ENCODE measurements around the gene DSCAML1.

DNA sequence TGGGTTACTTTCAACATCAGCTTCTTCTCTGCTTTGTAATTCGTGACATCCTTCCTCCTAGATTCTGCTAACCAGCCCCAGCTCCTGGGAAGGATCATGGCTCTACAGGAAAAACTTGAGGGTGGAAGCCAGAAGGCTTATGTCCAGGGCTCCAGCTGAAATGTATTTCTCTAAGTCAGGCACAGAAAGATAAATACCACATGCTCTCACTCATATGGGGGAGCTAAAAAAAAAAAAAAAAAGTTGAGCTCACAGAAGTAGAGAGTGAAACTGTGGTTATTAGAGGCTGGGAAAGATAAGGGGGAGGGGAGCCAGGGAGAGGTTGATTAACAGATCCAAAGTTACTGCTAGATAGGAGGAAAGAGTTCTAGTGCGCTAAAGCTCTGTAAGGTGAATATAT, 74.9 kb downstream of the DSCAML1 start:
- TF ChIP-seq, protein P1, sequence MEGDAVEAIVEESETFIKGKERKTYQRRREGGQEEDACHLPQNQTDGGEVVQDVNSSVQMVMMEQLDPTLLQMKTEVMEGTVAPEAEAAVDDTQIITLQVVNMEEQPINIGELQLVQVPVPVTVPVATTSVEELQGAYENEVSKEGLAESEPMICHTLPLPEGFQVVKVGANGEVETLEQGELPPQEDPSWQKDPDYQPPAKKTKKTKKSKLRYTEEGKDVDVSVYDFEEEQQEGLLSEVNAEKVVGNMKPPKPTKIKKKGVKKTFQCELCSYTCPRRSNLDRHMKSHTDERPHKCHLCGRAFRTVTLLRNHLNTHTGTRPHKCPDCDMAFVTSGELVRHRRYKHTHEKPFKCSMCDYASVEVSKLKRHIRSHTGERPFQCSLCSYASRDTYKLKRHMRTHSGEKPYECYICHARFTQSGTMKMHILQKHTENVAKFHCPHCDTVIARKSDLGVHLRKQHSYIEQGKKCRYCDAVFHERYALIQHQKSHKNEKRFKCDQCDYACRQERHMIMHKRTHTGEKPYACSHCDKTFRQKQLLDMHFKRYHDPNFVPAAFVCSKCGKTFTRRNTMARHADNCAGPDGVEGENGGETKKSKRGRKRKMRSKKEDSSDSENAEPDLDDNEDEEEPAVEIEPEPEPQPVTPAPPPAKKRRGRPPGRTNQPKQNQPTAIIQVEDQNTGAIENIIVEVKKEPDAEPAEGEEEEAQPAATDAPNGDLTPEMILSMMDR (IDR thresholded peaks at IDR 0.05 in 2 of 3, conservative IDR thresholded peaks at IDR 0.05 in 1 of 3; ENCODE audit: insufficient read depth in 2 of 3, low read depth in 1 of 3, low read length in 3 of 3) = no peak
- TF ChIP-seq FOSL1 (tag; conservative IDR thresholded peaks at IDR 0.05) = no peak
- TF ChIP-seq RAD51 (IDR thresholded peaks at IDR 0.05; ENCODE audit: borderline replicate concordance, low read depth) = no peak
- TF ChIP-seq SMC3 (conservative IDR thresholded peaks at IDR 0.05; ENCODE audit: insufficient read depth, low read depth, low read length) = no peak
- TF ChIP-seq PATZ1 (CRISPR knock-in tag; IDR thresholded peaks at IDR 0.05; ENCODE audit: borderline replicate concordance) = no peak
- TF ChIP-seq, protein P2, sequence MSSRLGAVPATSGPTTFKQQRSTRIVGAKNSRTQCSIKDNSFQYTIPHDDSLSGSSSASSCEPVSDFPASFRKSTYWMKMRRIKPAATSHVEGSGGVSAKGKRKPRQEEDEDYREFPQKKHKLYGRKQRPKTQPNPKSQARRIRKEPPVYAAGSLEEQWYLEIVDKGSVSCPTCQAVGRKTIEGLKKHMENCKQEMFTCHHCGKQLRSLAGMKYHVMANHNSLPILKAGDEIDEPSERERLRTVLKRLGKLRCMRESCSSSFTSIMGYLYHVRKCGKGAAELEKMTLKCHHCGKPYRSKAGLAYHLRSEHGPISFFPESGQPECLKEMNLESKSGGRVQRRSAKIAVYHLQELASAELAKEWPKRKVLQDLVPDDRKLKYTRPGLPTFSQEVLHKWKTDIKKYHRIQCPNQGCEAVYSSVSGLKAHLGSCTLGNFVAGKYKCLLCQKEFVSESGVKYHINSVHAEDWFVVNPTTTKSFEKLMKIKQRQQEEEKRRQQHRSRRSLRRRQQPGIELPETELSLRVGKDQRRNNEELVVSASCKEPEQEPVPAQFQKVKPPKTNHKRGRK (tag; IDR thresholded peaks at IDR 0.05) = no peak
- no peak for TF ChIP-seq NKRF (IDR thresholded peaks at IDR 0.05; ENCODE audit: borderline replicate concordance)
- no peak for TF ChIP-seq YY1 (IDR thresholded peaks at IDR 0.05; ENCODE audit: borderline replicate concordance in 1 of 3, control insufficient read depth in 1 of 3, extremely low read depth in 1 of 3, insufficient read depth in 3 of 3, insufficient read length in 1 of 3, insufficient replicate concordance in 2 of 3, low read depth in 1 of 3, low read length in 2 of 3)

All from K562 (cell line).